Mucosa of stomach (tissue), 1 donor: ENCODE measurements around the gene LHFPL4.

ENCODE experiments used
- H3K27me3 ChIP-seq: one replicate; pipeline ENCODE4 v1.7.0; 2013; ENCODE audit warnings: mild to moderate bottlenecking, low read length; ENCODE audit not compliant: control insufficient read depth, insufficient read depth
- H3K36me3 ChIP-seq: one replicate; pipeline ENCODE4 v1.7.0; 2013; ENCODE audit warnings: low read length; ENCODE audit not compliant: control insufficient read depth, insufficient read depth
- H3K4me1 ChIP-seq: one replicate; pipeline ENCODE4 v1.7.0; 2013; ENCODE audit warnings: mild to moderate bottlenecking, low read length; ENCODE audit not compliant: control insufficient read depth, insufficient read depth
- H3K4me3 ChIP-seq: one replicate; pipeline ENCODE4 v1.7.0; 2013; ENCODE audit warnings: low read length
- H3K9ac ChIP-seq: one replicate; pipeline ENCODE4 v1.7.0; 2013; ENCODE audit warnings: mild to moderate bottlenecking, low read length, moderate library complexity
- H3K9me3 ChIP-seq: one replicate; pipeline ENCODE4 v1.7.0; 2013; ENCODE audit warnings: mild to moderate bottlenecking, low read length, moderate library complexity; ENCODE audit not compliant: control insufficient read depth
- donor health status: Pancreatic carcinoma.

LHFPL4 gene

DNA sequence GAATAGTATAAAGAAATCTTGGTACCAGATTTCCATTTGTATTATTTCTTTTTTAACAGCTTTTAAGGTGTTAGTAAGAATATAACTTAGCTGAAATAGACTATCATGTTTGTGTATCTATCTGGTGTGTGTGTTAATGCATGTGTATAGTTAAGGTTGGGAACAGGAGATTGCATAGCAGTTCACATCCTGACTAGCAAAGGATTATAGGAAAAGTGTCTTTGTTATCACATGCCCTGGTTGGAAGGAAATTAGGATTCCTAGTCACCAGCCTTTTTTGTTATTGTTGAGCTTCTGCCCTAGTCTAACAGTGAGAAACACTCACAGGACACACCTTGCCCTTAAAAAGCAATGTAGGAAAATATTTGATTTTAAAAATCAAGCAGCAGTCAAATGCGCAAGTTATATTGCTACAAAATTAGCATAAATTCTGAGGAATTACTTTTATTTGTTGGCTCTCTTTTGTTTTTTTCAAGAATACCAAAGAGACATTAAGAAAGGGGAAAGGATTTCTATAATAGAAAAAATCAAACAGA, 98.0 kb downstream of the LHFPL4 start:
- H3K36me3 ChIP-seq = no peaks in the 10 kb centered on the region
- no peak overlapping the region for H3K9ac ChIP-seq
- no peaks in the 10 kb centered on the region for H3K4me1 ChIP-seq
- H3K4me3 ChIP-seq = no peak overlapping the region
- no peaks in the 10 kb centered on the region for H3K9me3 ChIP-seq
- no peaks in the 10 kb centered on the region for H3K27me3 ChIP-seq

GRCh38 chr3:9452417-9452816, 101.2 kb downstream of the LHFPL4 start:
- Histone ChIP-seq H3K9ac (no peak overlapping the region), H3K27me3 (no peaks in the 10 kb centered on the region), H3K36me3 (peaks cover 8% of the 10 kb centered on the region), H3K9me3 (no peaks in the 10 kb centered on the region), H3K4me3 (no peak overlapping the region), H3K4me1 (no peaks in the 10 kb centered on the region)

DNA sequence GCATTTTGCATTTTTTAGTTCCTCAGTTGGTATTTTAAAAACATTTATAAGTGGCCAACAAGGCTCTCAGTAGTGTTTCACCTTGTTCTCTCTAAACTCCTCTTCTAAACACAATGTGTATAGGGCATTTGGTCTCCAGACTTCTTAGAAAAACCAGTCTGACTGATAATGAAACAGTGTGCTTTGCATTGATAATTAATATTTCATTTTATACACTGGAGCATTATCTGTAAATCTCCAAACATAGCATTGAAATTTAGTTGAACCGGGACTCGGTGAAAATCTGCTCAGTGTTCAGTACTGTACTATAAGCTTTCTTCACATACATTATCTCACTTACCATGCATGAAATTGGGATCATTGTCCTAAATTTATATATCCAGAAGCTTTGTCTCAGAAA, 102.6 kb downstream of the LHFPL4 start:
- H3K9me3 ChIP-seq = no peaks in the 10 kb centered on the region
- no peaks in the 10 kb centered on the region for H3K4me1 ChIP-seq
- H3K36me3 ChIP-seq = peaks cover 8% of the 10 kb centered on the region
- no peak overlapping the region for H3K4me3 ChIP-seq
- H3K9ac ChIP-seq = no peak overlapping the region
- H3K27me3 ChIP-seq = no peaks in the 10 kb centered on the region

DNA sequence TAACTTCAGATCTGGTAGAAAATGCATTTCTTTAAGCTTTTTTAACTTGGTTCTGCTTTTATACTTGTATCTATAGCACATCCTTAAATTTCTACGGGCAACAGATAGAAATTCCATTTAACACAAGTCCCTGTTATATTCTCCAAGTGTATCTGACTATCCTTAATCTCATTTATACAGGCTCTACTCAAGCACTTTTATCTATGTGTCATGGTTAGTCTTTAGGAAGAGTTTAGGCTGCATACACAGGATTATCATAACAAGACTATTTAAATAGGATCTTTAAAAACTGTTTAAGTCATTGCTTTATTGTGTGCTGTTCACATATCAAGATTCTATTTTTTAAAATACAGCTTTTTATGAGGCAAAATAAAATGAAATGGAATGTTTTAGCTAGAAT, 103.5 kb downstream of the LHFPL4 start:
- Histone ChIP-seq H3K9me3 (no peaks in the 10 kb centered on the region), H3K27me3 (no peaks in the 10 kb centered on the region), H3K4me3 (no peak overlapping the region), H3K9ac (no peak overlapping the region), H3K4me1 (no peaks in the 10 kb centered on the region), H3K36me3 (peaks cover 8% of the 10 kb centered on the region)

DNA sequence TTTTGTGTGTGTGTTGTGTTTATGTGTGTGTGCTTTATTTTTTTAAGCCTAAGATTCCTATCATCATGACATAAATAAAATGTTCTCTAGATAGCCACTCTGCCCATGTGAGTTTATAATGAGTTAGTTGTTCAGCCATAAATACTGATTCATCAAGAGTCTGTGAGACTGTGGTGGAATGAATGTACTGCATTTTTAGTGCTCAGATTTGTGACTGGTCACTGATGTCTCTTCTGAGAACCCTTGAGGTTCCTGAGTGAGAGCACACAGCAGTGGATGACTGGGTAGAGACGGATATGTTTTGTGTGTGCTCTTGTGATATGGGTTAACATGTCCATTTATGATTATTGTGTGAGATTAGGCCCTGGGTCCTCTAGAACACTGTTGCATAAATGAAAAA, 105.0 kb downstream of the LHFPL4 start:
- Histone ChIP-seq H3K9me3 (no peaks in the 10 kb centered on the region), H3K36me3 (peaks cover 8% of the 10 kb centered on the region), H3K9ac (no peak overlapping the region), H3K27me3 (no peaks in the 10 kb centered on the region), H3K4me1 (no peaks in the 10 kb centered on the region), H3K4me3 (no peak overlapping the region)
